B cell (primary cell): ENCODE measurements around the gene MCTP1. TPM values are rescaled to one million over a fixed set of nuclear protein-coding genes. Genes with fewer than 3 reads are reported as not detected.

ENCODE experiments used
- ATAC-seq: fragments of 200-7000 bp; cut with Tn5 transposase; one replicate; pipeline ENCODE4 v1.10.0; 2021; ENCODE audit warnings: low read depth, mild to moderate bottlenecking, moderate number of reproducible peaks, moderate library complexity
- CTCF ChIA-PET: fragments of 350-600 bp; sonication (Branson Sonifier 250); formaldehyde crosslinking; loops from one replicate; lab custom pipeline; 2021; ENCODE audit warnings: antibody characterized with exemption, inconsistent platforms; lab: Charles Lee
- POLR2A ChIA-PET: fragments of 350-600 bp; sonication (Branson Sonifier 250); formaldehyde crosslinking; loops from one replicate; lab custom pipeline; 2021; ENCODE audit warnings: antibody characterized with exemption; lab: Charles Lee
- DNase-seq: peaks from one replicate; pipeline ENCODE4 v3.0.0; 2013
- H2AFZ ChIP-seq: 2 replicates; pipeline ENCODE4 v1.6.1; 2012; ENCODE audit warnings: mild to moderate bottlenecking, low read depth, low read length; ENCODE audit not compliant: insufficient read depth, poor library complexity, severe bottlenecking
- H3K27ac ChIP-seq, 2 donors: 1 replicate in 1 of 2; 2 replicates in 1 of 2; pipeline ENCODE4 v1.5.1; 2012 to 2013; ENCODE audit warnings: low read length in 2 of 2, mild to moderate bottlenecking in 2 of 2, moderate library complexity in 1 of 2
- H3K27me3 ChIP-seq, 4 experiments: fragments of 200-600 bp in 1 of 4; sonication (generic) in 1 of 4; replicated peaks in 1 of 4; 1 replicate in 2 of 4; 2 replicates in 2 of 4; pipeline versions ENCODE4 v1.6.1 to v1.7.0; 2013 to 2016; ENCODE audit warnings: low read length in 3 of 4, mild to moderate bottlenecking in 2 of 4, mixed read lengths in 1 of 4, moderate library complexity in 1 of 4; ENCODE audit not compliant: insufficient read depth in 4 of 4, control insufficient read depth in 3 of 4; ENCODE audit errors: control extremely low read depth in 1 of 4
- H3K36me3 ChIP-seq, 2 experiments: replicated peaks in 1 of 2; 1 replicate in 1 of 2; 2 replicates in 1 of 2; pipeline versions ENCODE4 v1.6.1 to v1.7.1; 2013; ENCODE audit warnings: low read length in 1 of 2; ENCODE audit not compliant: insufficient read depth in 2 of 2, control insufficient read depth in 1 of 2; ENCODE audit errors: control extremely low read depth in 1 of 2, extremely low read depth in 1 of 2
- H3K4me1 ChIP-seq, 2 donors: fragments of 200-600 bp in 1 of 2; sonication (generic) in 1 of 2; 1 replicate in 1 of 2; 2 replicates in 1 of 2; pipeline versions ENCODE4 v1.5.1 to v1.6.1; 2013 to 2017; ENCODE audit warnings: low read length in 2 of 2; ENCODE audit not compliant: control insufficient read depth in 2 of 2, insufficient read depth in 2 of 2
- H3K4me2 ChIP-seq: replicated peaks from 2 replicates; pipeline ENCODE3; 2012; ENCODE audit warnings: mild to moderate bottlenecking, low read depth, low read length; ENCODE audit not compliant: poor library complexity, severe bottlenecking
- H3K4me3 ChIP-seq, 5 experiments: fragments of 200-600 bp in 1 of 5; sonication (generic) in 1 of 5; 1 replicate in 3 of 5; 2 replicates in 2 of 5; pipeline versions ENCODE4 v1.5.1 to v1.7.0; 2011 to 2016; ENCODE audit warnings: low read length in 4 of 5, mild to moderate bottlenecking in 4 of 5, low read depth in 2 of 5, control low read depth in 1 of 5, moderate library complexity in 1 of 5; ENCODE audit not compliant: insufficient read depth in 1 of 5; ENCODE audit errors: control extremely low read depth in 1 of 5, extremely low read depth in 1 of 5
- H3K79me2 ChIP-seq: fragments of 200-600 bp; sonication (generic); one replicate; pipeline ENCODE4 v1.6.0; 2016; ENCODE audit warnings: low read length; ENCODE audit not compliant: control insufficient read depth, insufficient read depth
- H3K9ac ChIP-seq: fragments of 200-600 bp; sonication (generic); 2 replicates; pipeline ENCODE4 v1.6.1; 2017; ENCODE audit warnings: mild to moderate bottlenecking, low read length, moderate library complexity
- H3K9me3 ChIP-seq, 3 donors: one replicate each; pipeline versions ENCODE4 v1.6.1 to v1.7.1; 2013; ENCODE audit warnings: low read length in 2 of 3; ENCODE audit not compliant: control insufficient read depth in 2 of 3, insufficient read depth in 1 of 3; ENCODE audit errors: control extremely low read depth in 1 of 3
- H4K20me1 ChIP-seq: 2 replicates; pipeline ENCODE4 v1.6.0; 2012; ENCODE audit warnings: mild to moderate bottlenecking, low read length; ENCODE audit not compliant: insufficient read depth, control insufficient read depth, poor library complexity, severe bottlenecking
- H3K27ac Mint-ChIP-seq: one replicate; pipeline ENCODE4 v1.8.0; 2021; ENCODE audit warnings: mixed read lengths
- H3K27me3 Mint-ChIP-seq: one replicate; pipeline ENCODE4 v1.8.0; 2021; ENCODE audit warnings: mixed read lengths
- H3K4me1 Mint-ChIP-seq: one replicate; pipeline ENCODE4 v1.8.0; 2021; ENCODE audit warnings: mixed read lengths
- H3K4me3 Mint-ChIP-seq: one replicate; pipeline ENCODE4 v1.8.0; 2021; ENCODE audit warnings: mixed read lengths
- H3K9me3 Mint-ChIP-seq: one replicate; pipeline ENCODE4 v1.8.0; 2022; ENCODE audit warnings: mixed read lengths; ENCODE audit not compliant: insufficient read depth
- CTCF ChIP-seq: fragments of 200-600 bp; IDR thresholded peaks from one replicate; pipeline ENCODE4 v1.8.0; 2022; ENCODE audit warnings: antibody characterized with exemption, mild to moderate bottlenecking
- EZH2 ChIP-seq: IDR thresholded peaks from 2 replicates; pipeline ENCODE4 v1.6.1; 2012; ENCODE audit warnings: borderline replicate concordance, low read depth, mild to moderate bottlenecking, moderate library complexity, low read length; ENCODE audit not compliant: insufficient read depth, poor library complexity, severe bottlenecking
- WGBS: methylation state at CpG from one replicate; pipeline ENCODE4 v1.1.5; 2013; ENCODE audit warnings: missing lambda C conversion rate; ENCODE audit not compliant: insufficient coverage; 5-methylcytosine and 5-hydroxymethylcytosine counted together
- intact Hi-C: fragments of 100-400 bp; cut with micrococcal nuclease; formaldehyde crosslinking; loops from one replicate; pipeline ENCODE4 v1.10.0; 2022
- polyA plus RNA-seq: library from polyadenylated mRNA; depleted of rRNA; stranded (reverse); fragments of >200 nt; gene quantifications from 2 replicates; pipeline ENCODE4 v1.2.3, GENCODE V29; 2012
- total RNA-seq, 2 donors: library from RNA; stranded (reverse); fragments of 120-200 nt in 1 of 2; gene quantifications; 1 replicate in 1 of 2; 2 replicates in 1 of 2; pipeline versions ENCODE4 v1.2.3 to v1.2.4, GENCODE V29; 2013 to 2022

MCTP1 gene
- total and polyA plus RNA-seq, 2 donors (not counting 1 experiment from before 2014, with no cell fraction given), result 0.42 to 2.5 TPM

- Histone ChIP-seq H3K4me1 (no peaks in the 10 kb centered on the region), H3K4me3 (no peak overlapping the region), H3K36me3 (peaks cover 4 to 14% of the 10 kb centered on the region in 2 experiments), H3K4me2 (no peak overlapping the region), H4K20me1 (no peaks in the 10 kb centered on the region), H3K9me3 (no peaks in the 10 kb centered on the region), H3K27me3 (no peaks in the 10 kb centered on the region), H3K27ac (no peak overlapping the region), H3K9ac (no peak overlapping the region), H2AFZ (no peak overlapping the region), H3K79me2 (no peaks in the 10 kb centered on the region)
- Mint-ChIP-seq H3K27me3 (no peaks in the 10 kb centered on the region), H3K4me3 (no peak overlapping the region), H3K4me1 (no peaks in the 10 kb centered on the region), H3K27ac (no peak overlapping the region), H3K9me3 (no peaks in the 10 kb centered on the region)
- DNase-seq (no peak), ATAC-seq (no peak)
- ChIA-PET POLR2A (no interaction called here), CTCF (no interaction called here)
- TF ChIP-seq CTCF, result no peak
- no peak for TF ChIP-seq EZH2
- intact Hi-C loops, result no loop called here
- WGBS, result no CpG with 5 or more reads among the region's 5 CpGs
These were observed 601.9 kb downstream of the MCTP1 start for GRCh38 chr5:94682814-94683520.

GRCh38 chr5:94675965-94676618 lies 608.8 kb downstream of the MCTP1 start:
- no peak for DNase-seq
- WGBS, result 97% methylated on average over 4 of the region's 4 CpGs
- no peaks in the 10 kb centered on the region for H3K27me3 Mint-ChIP-seq
- peaks cover 3% of the 10 kb centered on the region for H3K4me1 Mint-ChIP-seq
- intact Hi-C loops, result no loop called here
- Histone ChIP-seq H3K79me2 (no peaks in the 10 kb centered on the region), H3K9me3 (no peaks in the 10 kb centered on the region), H4K20me1 (no peaks in the 10 kb centered on the region), H3K36me3 (peaks cover 0 to 3% of the 10 kb centered on the region in 2 experiments), H3K4me2 (no peak overlapping the region), H3K27me3 (no peaks in the 10 kb centered on the region), H3K4me1 (no peaks in the 10 kb centered on the region), H3K9ac (no peak overlapping the region), H3K27ac (no peak overlapping the region), H2AFZ (no peak overlapping the region), H3K4me3 (no peak overlapping the region)
- H3K9me3 Mint-ChIP-seq, result no peaks in the 10 kb centered on the region
- no peak for ATAC-seq
- no peak overlapping the region for H3K27ac Mint-ChIP-seq
- no peak overlapping the region for H3K4me3 Mint-ChIP-seq
- CTCF ChIA-PET, result interaction anchor here (1.4 kb wide), 1 partner anchor 62 kb away, joined by 3 read pairs; no protein-coding TSS in a partner anchor
- TF ChIP-seq EZH2, result no peak
- TF ChIP-seq CTCF, result no peak
- POLR2A ChIA-PET, result no interaction called here
